ENCODE measurements around the gene DEPP1.

The DEPP1 gene

DNA sequence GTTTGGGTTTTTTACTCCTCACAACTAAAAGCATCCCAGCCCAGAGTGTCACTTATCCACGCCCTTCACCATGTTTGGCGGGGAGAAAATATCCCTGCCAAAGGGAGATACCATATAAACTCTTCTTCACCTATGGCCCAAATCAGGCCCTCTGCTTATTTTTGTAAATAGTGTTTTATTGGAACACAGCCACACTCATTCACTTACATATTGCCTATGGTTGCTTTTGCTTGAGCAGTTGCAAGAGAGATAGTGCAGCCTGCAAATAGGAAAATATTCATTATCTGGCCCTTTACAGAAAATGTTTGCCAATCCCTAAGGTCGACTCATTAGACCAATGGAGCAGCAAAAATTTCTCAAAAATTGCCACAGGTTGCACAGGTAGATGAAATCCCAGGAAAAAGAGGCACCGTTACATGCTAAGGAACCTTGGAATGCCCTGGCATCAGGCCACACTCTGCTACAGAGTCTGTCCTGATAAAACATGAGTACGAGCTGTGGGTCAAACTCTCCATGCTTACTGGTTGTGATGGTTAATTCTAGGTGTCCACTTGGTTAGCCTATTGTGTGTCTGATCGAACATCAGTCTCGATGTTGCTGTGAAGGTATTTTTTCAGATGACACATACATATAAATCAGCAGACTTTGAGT is 26.9 kb downstream of the DEPP1 start:
- no peak for DNase-seq (ENCODE audit: low read depth)

DNA sequence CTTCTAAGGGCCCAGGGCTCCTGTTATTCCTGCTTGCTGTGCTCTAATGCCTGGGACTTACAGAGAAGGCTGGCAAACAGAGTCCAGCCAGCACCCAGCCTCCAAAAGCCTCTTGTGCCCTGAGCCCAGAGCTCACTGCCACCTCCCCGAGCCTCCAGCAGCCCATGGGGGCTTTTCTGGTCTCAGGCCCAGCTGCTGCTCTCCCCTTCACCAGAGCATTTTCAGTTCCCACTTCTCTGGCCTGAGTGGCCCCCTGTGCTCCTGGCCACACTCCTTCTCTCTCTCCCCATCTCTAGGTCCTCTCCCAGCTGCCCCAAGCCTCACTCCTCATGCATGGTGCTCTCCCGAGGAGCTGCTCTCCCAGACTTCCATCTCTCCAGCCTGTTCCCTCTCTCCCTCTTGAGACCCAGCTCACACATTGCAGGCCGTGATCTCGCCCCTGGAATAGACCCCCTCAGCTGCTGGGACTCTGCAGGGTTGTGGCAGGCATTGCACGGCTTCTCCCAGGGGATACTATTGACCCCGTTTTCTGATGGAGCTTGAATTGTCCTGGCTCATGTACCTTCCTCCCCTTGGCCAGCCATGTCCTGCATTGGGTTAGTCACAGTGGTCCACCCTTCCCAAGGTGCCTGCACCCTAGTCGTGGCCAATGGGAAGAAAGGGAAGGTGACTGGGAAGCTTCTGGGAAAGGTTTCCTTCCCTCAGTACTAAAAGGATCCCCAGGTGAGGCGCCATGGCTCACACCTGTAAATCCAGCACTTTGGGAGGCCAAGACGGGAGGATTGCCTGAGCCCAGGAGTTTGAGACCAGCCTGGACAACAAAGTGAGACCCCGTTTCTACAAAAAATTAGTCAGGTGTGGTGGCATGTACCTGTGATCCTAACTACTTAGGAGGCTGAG is 28.0 kb downstream of the DEPP1 start:
- no peak for DNase-seq (ENCODE audit: low read depth)

GRCh38 chr10:44949915-44950314 is 28.7 kb downstream of the DEPP1 start:
- DNase-seq (ENCODE audit: low read depth): no peak

DNA sequence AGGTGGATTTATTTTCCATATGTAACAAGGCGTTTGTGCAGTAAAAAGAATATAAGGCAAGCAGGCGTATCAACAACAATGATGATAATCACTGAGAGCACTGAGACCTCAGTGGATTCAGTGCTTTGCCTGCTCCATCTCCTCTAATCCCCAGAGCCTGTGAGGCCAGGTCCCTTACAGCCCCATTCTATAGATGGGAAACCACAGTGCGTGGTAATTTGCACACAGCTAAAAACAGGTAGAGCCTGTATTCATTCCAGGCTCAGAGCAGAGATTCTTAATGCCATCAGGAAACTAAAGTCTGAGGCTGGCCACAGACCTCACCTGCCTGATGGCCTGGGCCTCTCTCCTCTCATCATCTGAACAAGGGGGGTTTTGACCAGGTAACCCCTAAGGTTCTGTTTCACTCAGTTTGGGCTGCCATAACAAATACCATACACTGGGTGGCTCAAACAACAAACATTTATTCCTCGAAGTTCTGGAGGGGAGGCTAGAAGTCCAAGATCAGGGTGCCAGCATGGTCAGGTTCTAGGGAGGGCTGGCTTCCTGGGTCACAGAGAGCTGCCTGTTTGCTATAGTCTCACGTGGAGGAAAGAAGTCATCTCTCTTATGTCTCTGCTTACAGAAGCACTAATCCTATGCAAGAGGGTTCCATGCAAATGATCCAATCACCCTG is 29.3 kb downstream of the DEPP1 start:
- DNase-seq (ENCODE audit: low read depth): no peak

GRCh38 chr10:44948642-44949041 is 30.0 kb downstream of the DEPP1 start:
- no peak for DNase-seq (ENCODE audit: low read depth)

- DNase-seq (ENCODE audit: low read depth): no peak
Measured at GRCh38 chr10:44947371-44948152, 31.0 kb downstream of the DEPP1 start.

DNA sequence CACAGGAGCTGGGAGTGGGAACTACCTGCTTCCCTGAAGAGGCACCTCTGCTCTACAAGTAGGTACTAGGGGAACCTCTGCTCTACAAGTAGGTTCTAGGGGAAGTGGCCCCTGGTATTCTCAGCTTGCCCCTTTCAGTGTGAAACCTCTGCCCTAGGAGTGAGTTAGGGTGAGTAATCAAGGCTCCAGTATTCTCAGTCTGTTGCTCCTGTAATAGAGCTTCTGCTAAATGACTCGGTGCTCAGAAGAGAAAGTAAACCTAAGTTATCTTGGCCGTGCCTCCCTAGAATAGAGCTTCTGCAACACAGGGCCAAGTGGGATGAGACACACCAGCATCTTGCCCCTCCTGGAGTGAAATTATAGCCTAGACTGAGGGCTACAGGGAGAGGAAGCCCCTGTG is 32.4 kb downstream of the DEPP1 start:
- no peak for DNase-seq (ENCODE audit: low read depth)

DNA sequence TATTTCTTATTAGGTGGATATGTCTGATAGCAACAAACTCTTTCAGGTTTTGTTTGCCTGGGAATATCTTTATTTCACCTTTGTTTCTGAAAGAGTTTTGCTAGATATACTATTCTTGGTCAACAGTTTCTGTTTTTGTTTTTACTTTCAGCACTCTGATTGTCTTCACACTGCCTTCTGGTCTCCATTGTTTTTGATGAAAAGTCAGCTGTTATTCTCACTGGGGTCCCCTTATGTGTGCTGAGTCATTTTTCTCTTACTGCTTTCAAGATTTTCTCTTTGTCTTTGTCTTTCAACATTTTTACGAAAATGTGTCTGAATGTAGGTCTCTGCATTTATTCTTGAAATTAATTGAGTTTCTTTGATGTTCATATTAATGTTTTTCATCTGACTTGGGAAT is 34.3 kb downstream of the DEPP1 start:
- DNase-seq (ENCODE audit: low read depth): no peak

DNA sequence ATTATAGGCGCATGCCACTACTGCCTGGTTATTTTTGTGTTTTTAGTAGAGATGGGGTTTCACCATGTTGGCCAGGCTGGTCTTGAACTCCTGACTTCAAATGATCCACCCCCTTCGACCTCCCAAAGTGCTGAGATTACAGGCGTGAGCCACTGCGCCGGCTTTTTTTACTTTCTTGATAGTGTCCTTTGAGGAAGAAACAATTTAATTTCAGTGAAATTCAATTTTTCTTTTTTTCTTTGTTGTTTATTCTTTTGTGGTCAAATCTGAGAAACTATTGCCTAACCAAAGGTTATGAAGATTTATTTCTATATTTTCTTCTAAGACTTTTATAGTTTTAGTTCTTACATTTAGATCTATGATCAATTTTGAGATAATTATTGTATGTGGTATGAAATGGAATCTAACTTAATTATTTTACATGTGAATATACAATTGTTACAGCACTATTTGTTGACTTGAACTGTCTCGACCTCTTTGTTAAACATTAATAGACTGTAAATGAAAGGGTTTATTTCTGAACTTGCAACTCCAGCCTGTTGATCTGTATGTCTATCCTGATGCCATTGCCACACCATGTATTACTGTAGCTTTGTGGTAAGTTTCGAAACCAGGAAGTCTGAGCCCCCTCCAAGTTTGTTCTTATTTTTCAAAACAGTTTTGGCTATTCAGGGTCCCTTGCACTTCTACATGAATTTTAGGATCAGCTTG is 38.8 kb downstream of the DEPP1 start:
- no peak for DNase-seq (ENCODE audit: low read depth)

- no peak for DNase-seq (ENCODE audit: low read depth)
Measured at GRCh38 chr10:44938956-44939355, 39.7 kb downstream of the DEPP1 start.

GRCh38 chr10:44937196-44938005 is 41.2 kb downstream of the DEPP1 start:
- DNase-seq (ENCODE audit: low read depth): no peak

- DNase-seq (ENCODE audit: low read depth): no peak
Measured at GRCh38 chr10:44936314-44936975, 42.2 kb downstream of the DEPP1 start.

GRCh38 chr10:44935966-44936295 is 42.7 kb downstream of the DEPP1 start:
- DNase-seq (ENCODE audit: low read depth): no peak

DNA sequence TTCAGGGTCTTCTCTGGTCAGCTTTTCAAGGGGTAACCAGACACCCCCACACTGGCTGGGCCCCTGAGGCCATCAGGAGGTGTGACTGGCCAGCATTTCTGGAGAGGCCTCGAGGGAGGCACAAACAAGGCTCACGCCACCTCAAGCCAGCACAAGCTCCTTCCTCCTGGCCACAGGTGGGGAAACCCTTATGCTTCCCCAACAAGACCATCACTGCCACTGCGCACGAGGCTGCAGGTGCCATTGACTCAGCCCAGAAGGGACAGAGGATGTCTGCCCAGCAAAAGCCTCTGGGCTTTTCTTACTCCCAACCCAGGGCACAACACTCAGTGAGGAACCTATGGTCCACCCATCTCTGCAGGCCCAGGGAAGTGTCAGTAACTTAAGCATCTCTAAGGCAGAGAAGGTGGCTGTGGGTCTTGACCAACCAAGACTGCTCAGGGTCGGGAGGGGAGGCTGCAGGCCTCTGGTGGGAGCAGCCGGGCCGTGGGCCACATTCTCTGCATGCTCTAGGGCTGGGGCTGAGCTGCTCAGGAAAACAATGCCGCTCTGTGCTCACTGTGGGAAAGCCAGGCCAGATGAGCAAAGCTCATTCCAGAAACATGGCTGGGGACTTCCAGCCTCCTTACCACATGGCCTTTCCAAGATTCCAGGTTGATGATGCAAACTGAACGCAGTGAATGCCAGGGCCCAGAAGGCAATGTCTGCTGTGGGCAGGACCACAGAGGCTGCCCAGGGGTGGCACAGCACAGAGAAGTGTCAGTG is 43.2 kb downstream of the DEPP1 start:
- DNase-seq (ENCODE audit: low read depth): no peak

- no peak for DNase-seq (ENCODE audit: low read depth)
Measured at GRCh38 chr10:44934416-44935200, 44.0 kb downstream of the DEPP1 start.

- DNase-seq (ENCODE audit: low read depth): no peak
Measured at GRCh38 chr10:44933451-44934321, 44.9 kb downstream of the DEPP1 start.

Measured in stimulated activated CD8-positive, alpha-beta memory T cell treated with anti-CD3 and anti-CD28 coated beads, Interleukin-15, amount 100 ng/mL, for 1 hour (primary cell).